Liver (tissue), 9 donors: ENCODE measurements around the gene OSBPL5. TPM values are rescaled to one million over a fixed set of nuclear protein-coding genes. Genes with fewer than 3 reads are reported as not detected.

Experiments
- DNase-seq: peaks from one replicate; pipeline ENCODE4 v3.0.0-alpha.2; 2017; ENCODE audit warnings: low spot score
- H3K27ac ChIP-seq, 2 donors: one replicate each; pipeline ENCODE4 v1.7.0; 2013; ENCODE audit warnings: inconsistent platforms in 2 of 2, low read length in 2 of 2, control low read depth in 1 of 2, low read depth in 1 of 2, mild to moderate bottlenecking in 1 of 2
- H3K27me3 ChIP-seq, 4 donors: one replicate each; pipeline versions ENCODE4 v1.6.1 to v1.7.0; 2013; ENCODE audit warnings: low read length in 3 of 4, inconsistent platforms in 1 of 4, mild to moderate bottlenecking in 1 of 4, moderate library complexity in 1 of 4; ENCODE audit not compliant: control insufficient read depth in 4 of 4, insufficient read depth in 4 of 4
- H3K36me3 ChIP-seq, 4 donors: one replicate each; pipeline versions ENCODE4 v1.6.1 to v1.7.0; 2013; ENCODE audit warnings: low read length in 3 of 4, mild to moderate bottlenecking in 3 of 4, low read depth in 1 of 4, moderate library complexity in 1 of 4; ENCODE audit not compliant: control insufficient read depth in 4 of 4, insufficient read depth in 3 of 4
- H3K4me1 ChIP-seq, 4 donors: one replicate each; pipeline versions ENCODE4 v1.6.1 to v1.7.0; 2013; ENCODE audit warnings: low read length in 3 of 4, mild to moderate bottlenecking in 3 of 4, moderate library complexity in 1 of 4; ENCODE audit not compliant: control insufficient read depth in 4 of 4, insufficient read depth in 4 of 4
- H3K4me3 ChIP-seq, 3 donors: one replicate each; pipeline versions ENCODE4 v1.6.1 to v1.7.0; 2013; ENCODE audit warnings: low read length in 3 of 3, control low read depth in 1 of 3, low read depth in 1 of 3, mild to moderate bottlenecking in 1 of 3
- H3K9ac ChIP-seq, 2 donors: one replicate each; pipeline ENCODE4 v1.7.0; 2013; ENCODE audit warnings: low read length in 2 of 2, mild to moderate bottlenecking in 2 of 2, moderate library complexity in 2 of 2, control low read depth in 1 of 2, low read depth in 1 of 2
- H3K9me3 ChIP-seq, 4 donors: one replicate each; pipeline versions ENCODE4 v1.6.1 to v1.7.0; 2013; ENCODE audit warnings: low read length in 3 of 4; ENCODE audit not compliant: control insufficient read depth in 4 of 4
- EGR1 ChIP-seq, 2 donors: IDR thresholded peaks; 2 replicates each; pipeline ENCODE4 v1.6.1; 2016 to 2018; ENCODE audit warnings: antibody characterized with exemption in 2 of 2, low read depth in 2 of 2
- FOXA1 ChIP-seq: IDR thresholded peaks from 2 replicates; pipeline ENCODE4 v1.6.1; 2016; ENCODE audit warnings: antibody characterized with exemption
- FOXA2 ChIP-seq: IDR thresholded peaks from 2 replicates; pipeline ENCODE4 v1.6.1; 2016; ENCODE audit warnings: antibody characterized with exemption
- GABPA ChIP-seq, 2 donors: IDR thresholded peaks in 1 of 2; conservative IDR thresholded peaks in 1 of 2; 2 replicates each; pipeline ENCODE4 v1.6.1; 2016; ENCODE audit warnings: antibody characterized with exemption in 2 of 2, mild to moderate bottlenecking in 1 of 2, moderate library complexity in 1 of 2
- HNF4A ChIP-seq, 2 donors: conservative IDR thresholded peaks; 2 replicates each; pipeline ENCODE4 v1.6.1; 2016; ENCODE audit warnings: antibody characterized with exemption in 2 of 2, mild to moderate bottlenecking in 2 of 2
- JUND ChIP-seq, 2 donors: IDR thresholded peaks; 2 replicates each; pipeline ENCODE4 v1.6.1; 2016; ENCODE audit warnings: antibody characterized with exemption in 2 of 2
- NR2F2 ChIP-seq: IDR thresholded peaks from 2 replicates; pipeline ENCODE4 v1.6.1; 2016; ENCODE audit warnings: antibody characterized with exemption
- RXRA ChIP-seq, 2 donors: IDR thresholded peaks; 2 replicates each; pipeline ENCODE4 v1.6.1; 2017 to 2018; ENCODE audit warnings: antibody characterized with exemption in 2 of 2, mild to moderate bottlenecking in 1 of 2
- YY1 ChIP-seq: IDR thresholded peaks from 2 replicates; pipeline ENCODE4 v1.6.1; 2016; ENCODE audit warnings: antibody characterized with exemption, mild to moderate bottlenecking
- WGBS: extraction: QIAGEN DNeasy Blood & Tissue Kit; methylation state at CpG from one replicate; pipeline ENCODE4 v1.1.7; 2013; 5-methylcytosine and 5-hydroxymethylcytosine counted together
- polyA plus RNA-seq, 2 donors: library from polyadenylated mRNA; stranded (reverse) in 1 of 2; unstranded in 1 of 2; fragments of 200-250 nt in 1 of 2; fragments of >200 nt in 1 of 2; fragmentation: Nextera tagmentation in 1 of 2; extraction: Ambion mirVana in 1 of 2; gene quantifications; one replicate each; pipeline versions ENCODE4 v1.2.1 to v1.2.3, GENCODE V29; 2013 to 2015
- total RNA-seq, 2 donors: library from RNA; depleted of rRNA; stranded (reverse); fragments of >200 nt; gene quantifications; one replicate each; pipeline ENCODE4 v1.2.3, GENCODE V29; 2014
- TF ChIP-seq, protein P1 (sequence below): IDR thresholded peaks from 2 replicates; pipeline ENCODE4 v1.6.1; 2016; ENCODE audit warnings: antibody characterized with exemption
- TF ChIP-seq, protein P2 (sequence below): IDR thresholded peaks from 2 replicates; pipeline ENCODE4 v1.6.1; 2016; ENCODE audit warnings: antibody characterized with exemption
- TF ChIP-seq, protein P3 (sequence below): fragments of 150-350 bp; IDR thresholded peaks from 2 replicates; pipeline ENCODE4 v1.5.1; 2017; ENCODE audit warnings: improper control_type of control experiment, low read depth, low read length; ENCODE audit not compliant: missing input control
- donor health status: healthy.
- donor health status: healthy.
- donor health status: healthy.
- donor health status: healthy.
- donor health status: healthy.

OSBPL5 gene
- total and polyA plus RNA-seq, 4 donors, result 0.74 to 6.2 (median 3.9) TPM

DNA sequence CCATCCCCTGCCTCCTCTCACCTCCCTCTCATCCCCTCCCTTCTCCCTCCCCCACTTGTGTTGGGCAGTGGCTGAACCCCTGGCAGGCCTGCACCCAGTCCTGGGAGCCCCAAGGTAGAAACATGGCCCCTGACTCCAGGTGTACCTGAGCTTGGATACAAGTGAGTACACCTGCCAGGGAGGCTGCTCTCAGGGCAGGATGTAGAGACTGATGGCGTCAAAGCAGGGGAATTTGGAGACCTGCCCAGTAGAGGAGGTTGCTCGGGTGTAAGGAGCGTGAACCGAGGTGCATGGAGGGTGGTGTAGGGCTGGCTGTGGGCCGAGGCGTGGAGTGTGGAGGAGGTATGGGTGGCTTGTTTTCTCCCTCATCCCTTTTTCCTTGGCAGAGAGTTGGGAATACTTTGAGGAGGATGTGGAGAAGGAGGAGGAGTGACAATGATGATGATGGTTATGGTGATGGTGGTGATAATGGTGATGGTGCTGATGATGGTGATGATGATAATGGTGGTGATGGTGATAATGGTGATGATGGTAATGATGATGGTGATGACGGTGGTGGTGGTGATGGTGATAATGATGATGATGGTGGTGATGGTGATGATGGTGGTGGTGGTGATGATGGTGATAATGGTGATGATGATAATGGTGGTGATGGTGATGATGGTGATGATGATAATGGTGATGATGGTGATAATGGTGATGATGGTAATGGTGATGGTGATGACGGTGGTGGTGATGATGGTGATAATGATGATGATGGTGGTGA is 41.2 kb upstream of the OSBPL5 start:
- H3K4me3 ChIP-seq, result no peak overlapping the region
- WGBS, result 84% methylated on average over 8 of the region's 8 CpGs
- H3K9me3 ChIP-seq, result no peaks in the 10 kb centered on the region
- no peak overlapping the region for H3K9ac ChIP-seq
- no peak for TF ChIP-seq FOXA2
- TF ChIP-seq HNF4A (conservative IDR thresholded peaks at IDR 0.05), result no peak
- no peak for TF ChIP-seq FOXA1
- TF ChIP-seq NR2F2, result no peak
- no peak for TF ChIP-seq JUND (IDR thresholded peaks at IDR 0.05)
- TF ChIP-seq RXRA (IDR thresholded peaks at IDR 0.05), result no peak
- TF ChIP-seq, protein P1, sequence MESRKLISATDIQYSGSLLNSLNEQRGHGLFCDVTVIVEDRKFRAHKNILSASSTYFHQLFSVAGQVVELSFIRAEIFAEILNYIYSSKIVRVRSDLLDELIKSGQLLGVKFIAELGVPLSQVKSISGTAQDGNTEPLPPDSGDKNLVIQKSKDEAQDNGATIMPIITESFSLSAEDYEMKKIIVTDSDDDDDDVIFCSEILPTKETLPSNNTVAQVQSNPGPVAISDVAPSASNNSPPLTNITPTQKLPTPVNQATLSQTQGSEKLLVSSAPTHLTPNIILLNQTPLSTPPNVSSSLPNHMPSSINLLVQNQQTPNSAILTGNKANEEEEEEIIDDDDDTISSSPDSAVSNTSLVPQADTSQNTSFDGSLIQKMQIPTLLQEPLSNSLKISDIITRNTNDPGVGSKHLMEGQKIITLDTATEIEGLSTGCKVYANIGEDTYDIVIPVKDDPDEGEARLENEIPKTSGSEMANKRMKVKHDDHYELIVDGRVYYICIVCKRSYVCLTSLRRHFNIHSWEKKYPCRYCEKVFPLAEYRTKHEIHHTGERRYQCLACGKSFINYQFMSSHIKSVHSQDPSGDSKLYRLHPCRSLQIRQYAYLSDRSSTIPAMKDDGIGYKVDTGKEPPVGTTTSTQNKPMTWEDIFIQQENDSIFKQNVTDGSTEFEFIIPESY, result no peak
- TF ChIP-seq, protein P2, sequence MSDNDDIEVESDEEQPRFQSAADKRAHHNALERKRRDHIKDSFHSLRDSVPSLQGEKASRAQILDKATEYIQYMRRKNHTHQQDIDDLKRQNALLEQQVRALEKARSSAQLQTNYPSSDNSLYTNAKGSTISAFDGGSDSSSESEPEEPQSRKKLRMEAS, result no peak
- TF ChIP-seq GABPA (IDR thresholded peaks at IDR 0.05 in 1 of 2, conservative IDR thresholded peaks at IDR 0.05 in 1 of 2), result no peak
- TF ChIP-seq, protein P3, sequence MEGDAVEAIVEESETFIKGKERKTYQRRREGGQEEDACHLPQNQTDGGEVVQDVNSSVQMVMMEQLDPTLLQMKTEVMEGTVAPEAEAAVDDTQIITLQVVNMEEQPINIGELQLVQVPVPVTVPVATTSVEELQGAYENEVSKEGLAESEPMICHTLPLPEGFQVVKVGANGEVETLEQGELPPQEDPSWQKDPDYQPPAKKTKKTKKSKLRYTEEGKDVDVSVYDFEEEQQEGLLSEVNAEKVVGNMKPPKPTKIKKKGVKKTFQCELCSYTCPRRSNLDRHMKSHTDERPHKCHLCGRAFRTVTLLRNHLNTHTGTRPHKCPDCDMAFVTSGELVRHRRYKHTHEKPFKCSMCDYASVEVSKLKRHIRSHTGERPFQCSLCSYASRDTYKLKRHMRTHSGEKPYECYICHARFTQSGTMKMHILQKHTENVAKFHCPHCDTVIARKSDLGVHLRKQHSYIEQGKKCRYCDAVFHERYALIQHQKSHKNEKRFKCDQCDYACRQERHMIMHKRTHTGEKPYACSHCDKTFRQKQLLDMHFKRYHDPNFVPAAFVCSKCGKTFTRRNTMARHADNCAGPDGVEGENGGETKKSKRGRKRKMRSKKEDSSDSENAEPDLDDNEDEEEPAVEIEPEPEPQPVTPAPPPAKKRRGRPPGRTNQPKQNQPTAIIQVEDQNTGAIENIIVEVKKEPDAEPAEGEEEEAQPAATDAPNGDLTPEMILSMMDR, result no peak
- H3K27ac ChIP-seq, result no peak overlapping the region
- no peaks in the 10 kb centered on the region for H3K36me3 ChIP-seq
- DNase-seq, result no peak
- peaks cover 0 to 5% (median 2%) of the 10 kb centered on the region in 4 donors for H3K4me1 ChIP-seq
- H3K27me3 ChIP-seq, result peaks cover 0 to 10% (median 1%) of the 10 kb centered on the region in 4 donors

DNA sequence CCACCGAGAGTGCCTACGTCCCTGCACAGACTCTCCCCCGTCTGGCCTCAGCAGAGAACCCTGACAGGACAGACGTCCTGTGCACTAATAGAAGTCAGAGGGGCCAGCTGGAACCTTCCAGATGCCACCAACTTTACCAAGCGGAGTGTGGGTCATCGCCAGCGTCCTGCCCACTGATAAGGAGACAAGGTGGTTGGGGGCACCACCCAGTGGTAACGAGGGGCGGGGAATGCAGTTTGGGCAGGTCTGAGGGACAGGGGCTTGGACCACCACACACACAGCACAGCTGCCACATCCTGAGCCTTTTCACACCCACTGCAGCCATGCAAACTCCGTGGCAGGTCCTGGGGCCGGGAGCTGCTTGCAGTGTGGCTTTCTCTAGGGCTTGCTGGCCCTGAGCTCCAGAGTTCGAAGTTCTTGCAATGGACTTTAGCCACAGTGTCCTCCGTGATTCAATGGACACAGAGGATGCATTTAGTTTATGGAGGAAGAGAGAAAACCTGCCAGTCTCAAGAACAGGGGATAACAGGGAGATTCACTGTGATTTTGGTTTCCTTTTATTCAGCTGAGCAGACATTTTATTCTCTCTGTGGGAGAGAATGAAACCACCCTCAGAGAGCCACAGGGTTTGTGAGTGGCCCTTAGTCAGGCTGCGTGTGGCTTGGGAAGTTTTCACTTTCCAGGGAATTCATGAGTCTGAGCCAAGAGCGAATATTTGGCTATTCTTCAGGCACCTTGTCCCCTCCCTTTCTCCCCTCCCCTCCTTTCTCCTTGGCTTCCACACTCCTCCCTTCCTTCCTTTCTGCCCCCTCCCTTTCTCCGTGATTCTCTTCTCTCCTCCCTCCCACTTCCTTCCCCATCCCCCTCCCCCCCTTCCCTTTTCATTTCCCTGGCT is 40.4 kb upstream of the OSBPL5 start:
- TF ChIP-seq JUND (IDR thresholded peaks at IDR 0.05) (no peak), HNF4A (conservative IDR thresholded peaks at IDR 0.05) (peak; percentile 27 to 63), GABPA (IDR thresholded peaks at IDR 0.05 in 1 of 2, conservative IDR thresholded peaks at IDR 0.05 in 1 of 2) (no peak), EGR1 (IDR thresholded peaks at IDR 0.05; ENCODE audit: low read depth in 2 of 2) (no peak), YY1 (no peak)
- TF ChIP-seq, protein P2, result no peak
- no peak for DNase-seq

More for the DNA sequence above, 40.4 kb upstream of the OSBPL5 start:
- Histone ChIP-seq H3K9ac (no peak overlapping the region), H3K4me1 (peaks cover 0 to 5% (median 2%) of the 10 kb centered on the region in 4 donors), H3K27me3 (peaks cover 0 to 14% (median 1%) of the 10 kb centered on the region in 4 donors), H3K36me3 (no peaks in the 10 kb centered on the region), H3K4me3 (no peak overlapping the region), H3K27ac (no peak overlapping the region), H3K9me3 (no peaks in the 10 kb centered on the region)
- 44% methylated on average over 16 of the region's 16 CpGs for WGBS
